HTERT RPE-1 (cell line): ENCODE results near the gene MTHFD1L.
"Not testable (repeated sequence)": the region's sequence is repeated elsewhere in the genome, so short reads cannot be mapped to it uniquely, and the experiment has no call there.

ENCODE experiments used
- in situ Hi-C: fragments of 300-500 bp; cut with MboI; formaldehyde crosslinking; loops from 4 replicates; pipeline ENCODE4 v1.14.3; 2020; ENCODE audit warnings: low sequenced_read_pairs

Gene MTHFD1L

GRCh38 chr6:151063842-151064647, 198.5 kb downstream of the MTHFD1L start:
- in situ Hi-C loops = no loop called here

DNA sequence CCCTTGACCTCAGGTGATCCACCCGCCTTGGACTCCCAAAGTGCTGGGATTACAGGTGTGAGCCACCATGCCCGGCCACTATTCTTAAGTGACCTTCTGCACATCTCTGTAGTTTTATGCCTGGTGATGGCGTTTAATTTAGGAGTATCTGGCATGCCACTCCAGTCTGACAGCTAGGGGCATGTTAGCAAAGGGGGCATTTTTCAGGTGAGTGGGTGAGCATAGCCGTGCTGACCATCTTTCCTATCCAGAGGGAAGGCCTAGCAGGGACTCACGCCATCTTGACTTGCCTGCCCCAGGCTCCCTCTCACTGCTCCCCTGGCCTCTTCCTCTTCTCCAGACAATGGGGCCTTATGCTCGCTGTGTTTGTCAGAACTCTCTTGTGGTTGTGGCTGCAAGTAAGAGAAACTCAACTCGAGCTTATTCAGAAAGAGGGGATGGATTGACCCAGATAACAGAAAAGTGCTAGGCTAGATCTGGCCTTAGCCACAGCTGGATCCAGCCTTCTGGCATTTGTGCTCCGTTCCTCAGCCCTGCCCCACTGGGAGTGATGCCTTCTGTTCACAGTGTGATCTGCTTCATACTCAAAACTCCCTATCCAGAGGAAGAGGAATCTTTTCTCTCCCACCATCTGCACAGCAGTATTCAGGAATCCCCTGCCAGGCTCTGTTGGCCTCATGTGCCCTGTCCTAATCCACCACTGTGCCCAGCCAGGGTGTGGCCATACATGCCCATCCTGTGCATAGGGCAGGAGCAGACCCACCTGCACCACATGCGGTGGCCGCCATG, 199.7 kb downstream of the MTHFD1L start:
- in situ Hi-C loops = no loop called here

GRCh38 chr6:151067684-151068596, 202.4 kb downstream of the MTHFD1L start:
- in situ Hi-C loops = no loop called here

- in situ Hi-C loops = no loop called here
These were observed 203.3 kb downstream of the MTHFD1L start for GRCh38 chr6:151068761-151069312.

DNA sequence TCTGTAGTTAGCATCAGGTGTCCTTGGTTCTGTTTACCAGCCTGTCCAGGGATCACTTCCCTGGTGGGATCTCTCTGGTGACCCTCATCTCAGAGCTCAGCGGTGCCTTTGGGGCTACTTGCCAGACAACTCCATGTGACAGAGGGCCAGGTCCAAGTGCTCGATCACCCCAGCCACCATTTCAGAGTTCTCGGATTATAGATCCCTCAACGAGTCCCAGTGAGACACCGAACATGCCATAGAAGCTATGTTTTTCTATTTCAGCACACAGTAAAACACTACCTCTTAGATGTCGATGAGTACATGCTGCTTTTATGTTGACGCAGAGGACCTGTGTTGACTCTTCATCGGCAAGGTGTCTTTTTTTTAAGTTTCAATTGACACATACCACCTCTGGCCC, 204.1 kb downstream of the MTHFD1L start:
- in situ Hi-C loops = no loop called here

GRCh38 chr6:151070631-151071051, 205.1 kb downstream of the MTHFD1L start:
- in situ Hi-C loops = no loop called here

GRCh38 chr6:151071295-151071694, 205.8 kb downstream of the MTHFD1L start:
- in situ Hi-C loops = no loop called here

- in situ Hi-C loops = no loop called here
These were observed 207.6 kb downstream of the MTHFD1L start for GRCh38 chr6:151073146-151073545.

DNA sequence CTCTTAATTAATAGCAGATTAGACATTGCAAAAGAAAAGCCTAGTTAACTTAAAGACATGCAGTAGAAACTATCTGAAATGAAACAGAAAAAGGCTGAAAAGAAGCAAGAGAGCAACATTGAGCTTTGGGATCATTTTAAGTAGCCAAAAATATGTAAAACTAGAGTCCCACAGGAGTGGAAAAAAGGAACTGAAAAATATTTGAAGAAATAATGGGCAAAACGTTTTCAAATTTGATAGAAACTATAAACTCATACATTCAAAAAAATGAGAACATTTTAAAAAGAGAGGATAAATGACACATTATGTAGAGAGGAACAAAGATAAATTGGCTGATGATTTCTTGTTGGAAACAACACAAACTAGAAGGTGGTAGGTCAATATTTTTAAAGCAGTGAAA, 208.2 kb downstream of the MTHFD1L start:
- in situ Hi-C loops = no loop called here

DNA sequence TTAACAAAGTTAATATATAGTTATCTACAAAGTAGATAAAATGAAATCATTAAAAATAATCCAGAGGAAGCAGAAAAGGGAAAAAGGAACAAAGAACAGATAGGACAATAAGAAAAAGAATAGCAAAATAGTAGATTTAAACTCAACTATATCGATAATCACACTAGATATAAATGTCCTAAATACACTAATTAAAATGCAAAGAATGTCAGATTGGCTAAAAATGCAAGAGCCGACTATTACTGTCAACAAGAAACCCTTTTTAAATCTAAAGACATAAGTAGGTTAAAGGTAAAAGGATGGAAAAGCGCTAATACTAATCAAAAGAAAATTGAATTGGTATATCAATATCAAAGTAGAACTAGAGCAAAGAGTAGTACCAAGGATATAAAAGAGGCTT, 209.5 kb downstream of the MTHFD1L start:
- in situ Hi-C loops = no loop called here

DNA sequence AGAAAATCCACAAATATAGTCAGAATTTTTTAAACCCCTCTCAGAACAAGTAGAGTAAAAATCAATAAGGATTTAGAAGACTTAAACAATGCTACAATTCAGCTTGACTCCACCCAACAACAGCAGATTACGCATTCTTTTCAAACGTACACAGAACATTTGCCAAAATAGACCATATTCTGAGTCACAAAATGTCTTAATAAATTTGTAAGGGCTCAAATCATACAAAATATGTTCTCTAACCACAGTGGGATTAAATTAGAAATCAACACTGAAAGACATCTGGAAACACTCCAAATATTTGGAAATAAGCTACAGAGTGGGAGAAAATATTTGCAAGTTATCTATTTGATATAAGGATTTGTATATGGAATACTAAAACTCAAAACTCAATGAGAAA, 210.0 kb downstream of the MTHFD1L start:
- in situ Hi-C loops = no loop called here

DNA sequence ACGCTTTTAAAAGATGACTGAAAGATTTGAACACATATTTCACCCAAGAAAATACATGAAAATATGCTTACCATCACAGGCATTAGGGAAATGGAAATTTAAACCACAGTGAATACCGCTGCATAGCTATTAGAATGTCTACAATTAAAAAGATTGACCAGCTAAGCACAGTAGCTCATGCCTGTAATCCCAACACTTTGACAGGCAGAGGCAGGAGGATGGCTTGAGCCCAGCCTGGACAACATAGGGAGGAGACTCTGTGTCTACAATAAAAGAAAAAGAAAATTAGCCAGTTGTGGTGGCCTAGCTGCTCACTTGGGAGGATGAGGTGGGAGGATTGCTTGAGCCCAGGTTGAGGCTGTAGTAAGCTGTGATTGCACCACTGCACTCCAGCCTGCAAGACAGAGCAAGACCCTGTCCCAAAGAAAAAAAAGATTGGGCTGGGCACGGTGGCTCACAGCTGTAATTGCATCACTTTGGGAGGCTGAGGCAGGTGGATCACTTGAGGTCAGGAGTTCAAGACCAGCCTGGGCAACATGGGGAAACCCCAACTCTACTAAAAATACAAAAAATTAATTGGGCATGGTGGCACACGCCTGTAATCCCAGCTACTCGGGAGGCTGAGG, 210.5 kb downstream of the MTHFD1L start:
- in situ Hi-C loops = no loop called here

DNA sequence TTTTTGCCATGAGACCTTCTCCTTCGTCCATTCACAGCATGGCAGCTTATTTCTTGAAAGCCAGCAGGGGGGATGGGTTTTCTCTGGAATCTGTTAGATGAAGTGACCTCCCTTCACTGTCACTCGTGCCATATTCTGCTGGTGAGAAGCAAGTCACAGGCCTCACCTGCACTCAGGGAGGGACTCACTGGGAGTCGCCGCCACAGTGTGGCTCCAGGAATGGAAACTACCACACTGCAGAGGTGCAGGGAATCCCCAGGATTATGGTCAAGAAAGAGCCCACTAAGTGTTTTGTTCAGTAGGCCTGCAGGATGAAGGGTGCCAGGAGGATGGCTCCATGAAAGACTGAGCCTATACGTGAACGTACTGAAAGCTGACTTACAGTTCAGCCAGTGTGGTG, 213.2 kb downstream of the MTHFD1L start:
- in situ Hi-C loops = no loop called here

DNA sequence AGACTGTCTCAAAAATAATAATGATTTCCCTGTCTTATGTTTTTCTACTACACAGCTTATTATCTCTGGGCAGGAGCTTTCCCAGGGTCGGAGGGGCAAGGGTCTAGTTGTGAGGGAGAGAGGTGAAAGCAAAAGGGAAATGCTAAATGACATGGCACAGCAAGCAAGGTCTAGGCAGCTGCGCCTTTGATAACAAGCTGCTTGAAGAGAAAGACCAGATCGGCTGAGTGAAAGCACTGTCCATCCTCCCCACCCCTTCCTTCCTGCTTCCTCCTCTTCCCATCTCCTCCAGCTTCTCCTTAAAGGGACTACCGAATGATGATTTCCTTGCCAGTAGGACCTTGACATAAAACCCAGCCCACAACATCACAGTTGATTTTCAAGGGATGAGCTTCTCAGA, 216.2 kb downstream of the MTHFD1L start:
- in situ Hi-C loops = no loop called here

GRCh38 chr6:151082079-151082478, 216.6 kb downstream of the MTHFD1L start:
- in situ Hi-C loops = no loop called here

DNA sequence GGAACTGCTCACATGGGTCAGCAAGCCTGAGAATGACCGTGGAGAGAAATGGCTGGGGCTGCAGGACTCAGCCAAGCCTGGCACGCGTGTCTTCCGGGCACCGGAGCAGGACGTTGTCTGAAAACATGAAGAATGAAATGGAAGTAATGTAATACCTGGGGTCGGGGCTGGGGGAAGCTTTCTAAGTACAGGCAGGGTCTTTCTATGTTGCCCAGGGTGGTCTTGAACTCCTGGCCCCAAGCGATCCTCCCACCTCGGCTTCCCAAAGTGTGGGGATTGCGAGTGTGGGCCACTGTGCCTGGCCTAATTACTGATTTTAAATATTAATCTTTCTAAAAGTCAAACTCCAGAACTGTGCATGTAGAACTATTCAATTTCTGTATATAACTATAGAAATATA, 218.8 kb downstream of the MTHFD1L start:
- in situ Hi-C loops = no loop called here

DNA sequence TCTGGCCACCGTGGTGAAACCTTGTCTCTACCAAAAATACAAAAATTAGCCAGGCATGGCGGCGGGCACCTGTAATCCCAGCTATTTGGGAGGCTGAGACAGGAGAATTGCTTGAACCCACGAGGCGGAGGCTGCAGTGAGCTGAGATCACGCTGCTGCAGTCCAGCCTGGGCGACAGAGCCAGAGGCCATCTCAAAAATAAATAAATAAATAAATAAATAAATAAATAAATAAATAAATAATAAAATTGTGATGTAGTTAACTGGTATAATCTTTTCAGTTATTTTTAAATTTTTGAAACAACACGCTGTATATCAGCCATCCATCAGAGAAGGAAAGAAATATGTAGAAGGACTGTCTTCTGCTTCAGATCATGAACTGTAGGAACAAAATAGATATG, 221.6 kb downstream of the MTHFD1L start:
- in situ Hi-C loops = not testable (repeated sequence)

DNA sequence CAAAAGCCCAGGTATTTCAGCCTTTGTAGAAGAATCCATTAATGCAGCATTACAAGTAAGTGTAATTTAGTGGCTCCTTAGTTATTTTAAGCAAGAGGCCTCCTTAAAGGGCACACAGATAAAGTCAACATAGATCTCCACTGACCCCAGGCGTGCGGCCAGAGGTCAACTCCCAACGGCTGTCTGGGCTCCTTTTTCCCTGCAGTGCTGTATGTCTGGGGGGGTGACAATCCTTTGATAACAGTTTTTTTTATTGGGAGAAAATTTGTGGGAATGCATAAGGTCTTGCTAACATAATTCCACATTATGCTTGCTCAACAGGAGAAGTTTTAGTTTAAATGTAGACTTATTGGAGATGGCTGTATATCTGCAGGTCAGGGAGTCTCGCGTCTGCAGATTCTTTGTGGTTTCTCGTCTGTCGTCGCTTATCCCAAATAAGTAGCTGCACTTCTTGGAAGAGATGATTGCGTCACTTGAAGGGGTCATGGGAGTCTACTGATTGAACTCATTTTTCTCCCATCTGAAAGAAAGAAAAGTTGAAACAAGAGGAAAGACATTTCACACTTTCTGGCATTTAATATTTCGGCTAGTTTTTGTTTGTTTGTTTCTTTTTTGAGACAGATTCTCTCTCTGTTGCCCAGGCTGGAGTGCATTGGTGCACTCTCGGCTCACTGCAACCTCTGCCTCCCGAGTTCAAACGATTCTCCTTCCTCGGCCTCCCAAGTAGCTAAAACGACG, 222.5 kb downstream of the MTHFD1L start:
- in situ Hi-C loops = no loop called here

DNA sequence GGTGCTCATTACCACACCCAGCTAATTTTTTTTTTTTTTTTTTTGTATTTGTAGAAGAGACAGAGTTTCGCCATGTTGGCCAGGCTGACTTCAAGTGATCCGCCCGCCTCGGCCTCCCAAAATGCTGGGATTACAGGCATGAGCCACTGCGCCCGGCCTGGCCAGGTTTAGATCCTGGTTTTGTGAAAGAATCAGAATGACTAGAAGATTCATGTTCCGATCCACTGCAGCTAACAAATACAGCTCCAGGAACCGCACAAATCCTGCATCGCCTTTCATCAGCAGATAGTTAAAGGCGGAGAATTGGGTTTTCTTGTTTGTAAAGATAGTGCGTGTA, 223.1 kb downstream of the MTHFD1L start:
- in situ Hi-C loops = no loop called here

- in situ Hi-C loops = no loop called here
These were observed 223.5 kb downstream of the MTHFD1L start for GRCh38 chr6:151088963-151089362.
